Effector CD8-positive, alpha-beta T cell (primary cell): ENCODE measurements around the gene HMCES.
"Not testable (repeated sequence)": the region's sequence is repeated elsewhere in the genome, so short reads cannot be mapped to it uniquely, and the experiment has no call there.

ENCODE experiments used
- DNase-seq: peaks from one replicate; lab custom pipeline; 2025; lab: John Stamatoyannopoulos, UW

Gene HMCES

DNA sequence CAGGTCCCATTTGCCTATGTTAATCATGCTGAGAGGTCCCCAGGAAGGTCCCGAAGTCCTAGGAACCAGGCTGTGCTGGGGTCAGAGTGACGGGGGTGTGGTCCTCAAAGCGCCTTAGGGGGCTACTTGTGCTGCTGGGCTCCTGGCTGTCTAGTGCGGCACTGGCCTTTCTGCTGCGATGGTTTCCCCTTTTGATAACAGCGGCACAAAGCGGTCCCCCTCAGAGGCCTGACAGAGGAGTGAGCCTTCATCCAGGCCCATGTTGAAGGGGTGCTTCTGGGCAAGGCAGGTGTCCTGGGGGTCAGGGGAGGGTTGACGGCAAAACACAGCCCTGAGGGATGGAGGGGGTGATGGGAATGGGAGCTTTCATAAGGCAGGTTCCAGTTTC lies 68.8 kb downstream of the HMCES start:
- no peak for DNase-seq

DNA sequence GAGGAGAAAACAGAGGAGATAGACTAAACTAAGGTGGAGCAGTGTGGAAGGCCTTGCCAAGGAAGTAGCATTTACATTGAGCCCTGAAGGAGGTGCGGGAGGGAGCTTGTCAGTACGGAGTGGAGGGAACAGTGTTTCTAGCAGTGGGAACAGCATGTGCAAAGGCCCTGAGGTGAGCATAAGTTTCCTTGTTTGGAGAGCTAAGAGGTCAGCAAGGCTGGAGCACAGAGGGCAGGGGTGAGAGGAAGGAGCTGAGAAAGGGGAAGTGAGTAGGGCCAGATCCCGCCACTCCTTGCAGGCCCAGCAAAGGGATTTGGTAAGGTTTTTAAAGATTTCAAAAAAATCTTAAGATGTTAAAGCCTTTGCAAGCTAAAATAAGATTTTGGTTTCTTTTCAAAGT lies 70.1 kb downstream of the HMCES start:
- no peak for DNase-seq

DNA sequence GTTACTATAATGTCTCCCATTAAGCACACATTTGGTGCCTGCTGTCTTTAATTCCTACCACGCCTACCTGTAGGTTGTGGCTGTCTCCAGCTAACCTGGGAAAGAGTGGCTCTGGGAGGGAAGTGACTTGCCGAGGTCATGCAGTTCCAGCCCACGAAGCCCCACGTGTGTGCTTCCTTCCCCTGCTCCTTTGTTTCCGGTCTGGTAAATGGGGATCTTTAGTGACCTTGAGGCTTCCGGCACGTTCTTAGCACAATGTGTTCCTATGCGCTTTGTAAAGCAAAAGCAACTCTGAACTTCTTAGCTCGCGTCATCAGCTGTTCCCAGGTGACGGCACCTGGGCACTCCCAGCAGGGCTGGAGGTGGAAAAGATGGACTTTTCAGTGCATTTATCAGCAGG lies 70.5 kb downstream of the HMCES start:
- not testable (repeated sequence) for DNase-seq

DNA sequence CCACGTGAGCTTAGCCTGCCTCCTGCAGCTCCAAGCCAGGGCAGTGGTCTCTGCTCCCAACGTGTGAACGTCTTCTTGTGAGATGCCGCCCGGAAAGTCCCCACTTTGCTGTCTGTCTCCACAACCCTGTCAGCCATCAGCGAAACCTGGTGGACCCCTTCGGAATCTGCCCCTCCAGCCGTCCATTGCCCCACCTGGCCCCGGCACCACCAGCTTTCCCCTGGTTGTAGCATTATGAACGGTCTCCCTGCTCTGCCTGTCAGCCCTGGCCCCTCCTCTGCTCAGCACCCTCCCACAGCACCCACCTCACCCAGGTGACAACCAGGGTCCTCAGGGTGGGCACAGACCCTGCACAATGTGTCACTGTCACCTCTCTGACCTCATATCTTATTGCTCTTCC lies 71.1 kb downstream of the HMCES start:
- DNase-seq: no peak

DNA sequence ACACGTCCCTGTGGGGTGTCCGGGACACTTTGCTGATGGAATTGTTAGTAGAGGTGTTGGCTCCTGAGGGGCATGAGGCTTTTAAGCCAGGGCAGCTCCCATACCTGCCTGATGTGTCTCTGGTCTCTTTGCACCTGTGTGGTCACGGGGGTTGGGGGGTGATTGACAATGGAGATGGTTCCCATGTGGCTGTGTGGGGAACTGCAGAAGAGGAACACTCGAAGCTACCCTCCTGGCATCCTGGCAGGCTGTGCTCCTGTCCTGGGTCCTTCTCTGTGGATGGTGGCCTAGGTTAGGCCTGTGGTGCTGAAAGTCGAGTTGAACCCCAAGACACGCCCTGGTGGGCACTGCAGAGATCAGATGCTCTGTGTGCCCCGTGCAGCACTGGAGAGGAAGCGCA lies 73.4 kb downstream of the HMCES start:
- DNase-seq: no peak

DNA sequence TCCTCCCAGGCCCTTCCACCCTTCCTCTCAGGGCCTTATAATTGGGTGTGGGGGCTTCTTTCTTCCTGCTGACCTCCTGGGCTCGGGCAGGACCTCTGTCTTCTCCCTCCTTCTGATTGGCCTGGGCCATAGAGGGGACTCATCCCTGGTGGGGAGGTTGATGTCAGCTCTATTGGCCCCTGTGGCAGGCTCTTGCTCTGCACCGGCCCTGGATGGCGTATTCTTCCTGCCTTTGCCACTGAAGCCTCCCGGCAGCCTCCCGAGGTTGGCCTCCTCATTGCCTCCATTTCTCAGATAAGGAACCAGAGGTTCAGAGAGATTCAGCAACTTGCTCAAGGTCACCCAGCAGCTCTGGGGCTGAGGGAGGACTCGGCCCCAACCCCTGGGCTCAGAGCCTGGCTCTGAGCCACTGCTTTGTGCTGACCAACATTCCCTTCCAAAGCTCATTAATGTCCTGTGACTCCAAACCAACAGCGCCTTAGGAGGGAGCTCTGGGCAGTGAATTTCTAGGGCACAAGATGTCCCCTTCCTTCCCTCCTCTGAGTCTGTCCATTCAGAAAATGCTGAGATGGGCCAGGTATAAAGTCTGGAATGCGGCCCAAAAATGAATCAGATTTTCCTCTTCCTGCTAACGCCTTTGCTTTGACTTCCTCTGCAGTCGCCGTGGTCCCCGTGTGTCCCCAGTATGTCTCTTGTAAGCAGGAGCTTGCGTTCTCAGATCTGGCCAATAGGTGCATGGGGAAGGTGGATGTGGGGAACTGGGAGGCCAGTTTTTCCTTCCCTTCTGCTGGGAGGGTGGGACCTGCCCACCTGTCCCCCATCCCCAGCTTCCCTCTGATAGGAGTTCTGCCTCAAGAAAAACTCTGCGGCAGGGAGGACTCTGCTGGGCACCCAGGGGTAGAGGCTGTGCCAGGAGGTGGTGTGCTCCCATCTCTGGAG lies 74.2 kb downstream of the HMCES start:
- no peak for DNase-seq

DNA sequence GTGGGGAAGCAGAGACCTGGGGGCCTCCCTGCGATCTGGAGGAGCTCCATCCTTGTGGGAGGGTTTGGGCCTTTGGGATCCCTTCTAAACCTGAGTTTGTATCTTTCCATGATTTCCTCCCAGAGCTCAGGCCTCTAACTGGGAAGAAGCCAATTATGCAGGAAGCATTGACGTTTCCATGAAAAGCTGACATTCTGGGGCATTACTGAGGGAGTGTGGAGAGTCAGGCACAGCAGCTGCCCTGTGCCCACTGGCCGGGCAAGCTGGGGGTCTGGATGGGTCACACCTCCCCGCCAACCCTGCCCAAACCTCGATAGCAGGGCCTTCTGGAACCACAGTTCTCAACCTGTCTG lies 74.9 kb downstream of the HMCES start:
- no peak for DNase-seq
